Left lung (tissue), 10 donors: ENCODE measurements around the gene AOPEP. TPM values are rescaled to one million over a fixed set of nuclear protein-coding genes. Genes with fewer than 3 reads are reported as not detected.

ENCODE experiments used
- ATAC-seq: fragments of 200-7000 bp; cut with Tn5 transposase; one replicate; pipeline ENCODE4 v1.9.1; 2020; ENCODE audit warnings: moderate library complexity
- DNase-seq, 4 donors: peaks; one replicate each; pipeline ENCODE4 v3.0.0-alpha.2; 2013 to 2020
- H3K27ac ChIP-seq, 2 donors: fragments of 200-600 bp; sonication (generic) in 1 of 2; one replicate each; pipeline versions ENCODE4 v1.5.0 to v1.8.0; 2020 to 2021
- H3K27me3 ChIP-seq, 2 donors: fragments of 200-600 bp; sonication (generic) in 1 of 2; one replicate each; pipeline versions ENCODE4 v1.5.0 to v1.8.0; 2020 to 2021
- H3K36me3 ChIP-seq, 2 donors: fragments of 200-600 bp; sonication (generic) in 1 of 2; one replicate each; pipeline versions ENCODE4 v1.5.0 to v1.8.0; 2020 to 2021
- H3K4me1 ChIP-seq, 2 donors: fragments of 200-600 bp; one replicate each; pipeline ENCODE4 v1.8.0; 2021
- H3K4me3 ChIP-seq, 2 donors: fragments of 200-600 bp; sonication (generic) in 1 of 2; one replicate each; pipeline versions ENCODE4 v1.5.0 to v1.8.0; 2020 to 2021; ENCODE audit warnings: mild to moderate bottlenecking in 1 of 2
- H3K9me3 ChIP-seq, 2 donors: fragments of 200-600 bp; sonication (generic) in 1 of 2; one replicate each; pipeline versions ENCODE4 v1.5.0 to v1.8.0; 2020 to 2021
- CTCF ChIP-seq, 2 donors: fragments of 200-600 bp; sonication (generic) in 1 of 2; IDR thresholded peaks; one replicate each; pipeline versions ENCODE4 v1.5.0 to v1.8.0; 2021; ENCODE audit warnings: antibody characterized with exemption in 2 of 2
- intact Hi-C, 2 donors: fragments of 100-400 bp; cut with DNase I; formaldehyde crosslinking; loops; one replicate each; pipeline versions ENCODE4 v1.11.2 to v1.14.2; 2022
- polyA plus RNA-seq, 6 donors: library from polyadenylated mRNA; unstranded; fragments of 120-200 nt; gene quantifications; one replicate each; pipeline ENCODE4 v1.2.1, GENCODE V29; 2013; ENCODE audit not compliant: insufficient read length in 6 of 6
- total RNA-seq, 2 donors: library from RNA; stranded (reverse); fragmentation: NEBNext Ultra II Directional; extraction: Animal tissue kit (Norgen Biotek cat#: 25700); gene quantifications; one replicate each; pipeline ENCODE4 v1.2.1, GENCODE V29; 2021
- donor health status: DM: no; HTN: yes; CAD: no.
- donor health status: DM: no; HTN: no; CAD: no.

Gene AOPEP
- total and polyA plus RNA-seq, 8 donors = 32.5 to 83.2 (median 39.9) TPM

DNA sequence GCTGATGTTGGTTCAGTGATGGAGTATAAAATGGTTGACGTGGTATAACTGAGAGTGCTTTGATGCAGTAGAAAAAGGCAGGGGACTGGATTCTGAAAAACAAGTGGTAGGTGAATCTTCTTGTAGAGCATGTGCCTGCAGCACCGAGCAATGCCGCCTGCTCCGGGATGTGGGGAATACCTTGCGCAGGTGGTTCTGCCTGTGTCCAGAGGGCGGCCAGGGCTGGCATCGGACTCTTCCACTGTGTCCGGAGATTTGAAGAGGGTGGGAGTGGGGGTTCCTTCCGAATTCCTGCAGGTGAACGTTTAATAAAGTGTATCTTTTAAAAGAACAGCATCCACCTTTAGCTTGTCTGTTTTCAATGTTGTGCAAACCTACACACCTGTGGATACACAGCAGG is 353.0 kb downstream of the AOPEP start:
- no peak for TF ChIP-seq CTCF (IDR thresholded peaks at IDR 0.05)
- Histone ChIP-seq H3K36me3 (peaks cover 0 to 41% of the 10 kb centered on the region in 2 donors), H3K4me1 (peaks cover 23 to 32% of the 10 kb centered on the region in 2 donors), H3K9me3 (no peaks in the 10 kb centered on the region), H3K27me3 (no peaks in the 10 kb centered on the region), H3K27ac (peak overlapping the region in 1 of 2 donors; percentile 33), H3K4me3 (no peak overlapping the region)
- no peak for ATAC-seq
- DNase-seq = no peak
- intact Hi-C loops = no loop called here

GRCh38 chr9:95080961-95081647 is 354.6 kb downstream of the AOPEP start:
- no peak for ATAC-seq
- no peaks in the 10 kb centered on the region for H3K27me3 ChIP-seq
- H3K9me3 ChIP-seq = no peaks in the 10 kb centered on the region
- intact Hi-C loops = no loop called here
- peaks cover 0 to 55% of the 10 kb centered on the region in 2 donors for H3K36me3 ChIP-seq
- no peak for DNase-seq
- H3K4me3 ChIP-seq = no peak overlapping the region
- peaks cover 23 to 32% of the 10 kb centered on the region in 2 donors for H3K4me1 ChIP-seq
- TF ChIP-seq CTCF (IDR thresholded peaks at IDR 0.05) = no peak
- H3K27ac ChIP-seq = no peak overlapping the region

DNA sequence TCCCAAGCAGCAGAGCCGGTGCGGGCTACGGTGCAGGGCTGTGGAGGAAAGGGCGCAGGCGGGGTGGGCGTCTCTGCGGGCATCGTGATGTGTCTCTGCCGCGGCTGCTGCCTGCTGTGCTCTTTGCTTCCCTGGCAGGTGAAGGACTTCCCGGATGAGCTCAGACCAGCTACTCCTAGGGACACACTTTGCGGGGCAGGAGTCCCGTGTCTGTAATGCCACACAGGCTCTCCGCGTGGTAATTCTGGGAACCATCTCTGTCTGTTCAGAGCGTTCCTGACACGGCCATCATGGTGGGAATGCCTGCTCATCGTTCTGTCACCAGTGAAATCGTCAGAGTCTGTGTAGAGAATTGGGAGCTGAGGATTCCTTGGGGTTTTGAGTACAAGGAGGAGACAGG is 355.5 kb downstream of the AOPEP start:
- DNase-seq (no peak), ATAC-seq (no peak)
- Histone ChIP-seq H3K9me3 (no peaks in the 10 kb centered on the region), H3K27me3 (no peaks in the 10 kb centered on the region), H3K27ac (no peak overlapping the region), H3K4me1 (peaks cover 18 to 24% of the 10 kb centered on the region in 2 donors), H3K36me3 (peaks cover 0 to 64% of the 10 kb centered on the region in 2 donors), H3K4me3 (no peak overlapping the region)
- no peak for TF ChIP-seq CTCF (IDR thresholded peaks at IDR 0.05)
- intact Hi-C loops = no loop called here

- DNase-seq (no peak), ATAC-seq (no peak)
- no peak for TF ChIP-seq CTCF (IDR thresholded peaks at IDR 0.05)
- intact Hi-C loops = no loop called here
- H3K27ac ChIP-seq = no peak overlapping the region
- no peaks in the 10 kb centered on the region for H3K9me3 ChIP-seq
- no peak overlapping the region for H3K4me3 ChIP-seq
- H3K36me3 ChIP-seq = peaks cover 0 to 67% of the 10 kb centered on the region in 2 donors
- H3K4me1 ChIP-seq = peaks cover 14 to 19% of the 10 kb centered on the region in 2 donors
- H3K27me3 ChIP-seq = no peaks in the 10 kb centered on the region
These were observed 356.0 kb downstream of the AOPEP start for GRCh38 chr9:95082401-95083084.

DNA sequence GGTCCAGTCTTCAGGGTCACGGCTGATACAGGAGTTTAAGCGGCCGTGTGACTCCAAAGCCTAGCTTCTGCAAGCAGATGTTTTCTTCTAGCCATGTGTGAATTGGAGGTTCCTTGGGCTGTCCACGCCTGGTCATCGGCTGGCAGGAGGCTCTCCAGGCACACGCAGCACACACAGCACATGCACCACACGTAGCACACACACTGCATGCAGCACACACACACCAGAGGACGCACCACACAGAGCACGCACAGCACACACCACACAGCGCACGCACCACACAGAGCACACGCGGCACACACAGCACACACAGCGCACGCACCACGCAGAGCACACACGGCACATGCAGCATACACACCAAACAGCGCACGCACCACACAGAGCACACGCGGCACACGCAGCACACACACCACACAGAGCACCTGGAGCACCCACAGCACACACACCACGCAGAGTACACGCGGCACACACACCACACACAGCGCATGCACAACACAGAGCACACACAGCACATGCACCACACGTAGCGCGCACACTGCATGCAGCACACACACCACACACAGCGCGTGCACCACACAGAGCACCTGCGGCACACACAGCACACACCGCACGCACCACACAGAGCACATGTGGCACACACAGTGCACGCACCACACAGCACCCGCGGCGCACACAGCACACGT is 356.7 kb downstream of the AOPEP start:
- Histone ChIP-seq H3K4me3 (no peak overlapping the region), H3K9me3 (no peaks in the 10 kb centered on the region), H3K27me3 (no peaks in the 10 kb centered on the region), H3K4me1 (peaks cover 11 to 12% of the 10 kb centered on the region in 2 donors), H3K36me3 (peaks cover 0 to 72% of the 10 kb centered on the region in 2 donors), H3K27ac (no peak overlapping the region)
- ATAC-seq = no peak
- intact Hi-C loops = no loop called here
- no peak for DNase-seq
- TF ChIP-seq CTCF (IDR thresholded peaks at IDR 0.05) = no peak
